NB4 (cell line): ENCODE measurements around the gene MON1A.

Experiments
- POLR2A ChIP-seq: IDR thresholded peaks from 2 replicates; pipeline ENCODE4 v1.6.1; 2011; ENCODE audit warnings: mild to moderate bottlenecking; ENCODE audit not compliant: insufficient read length; ENCODE audit errors: extremely low read depth
- TF ChIP-seq, protein P1 (sequence below): IDR thresholded peaks from one replicate; pipeline ENCODE4 v1.5.1; 2012; ENCODE audit warnings: low read depth, low read length

DNA sequence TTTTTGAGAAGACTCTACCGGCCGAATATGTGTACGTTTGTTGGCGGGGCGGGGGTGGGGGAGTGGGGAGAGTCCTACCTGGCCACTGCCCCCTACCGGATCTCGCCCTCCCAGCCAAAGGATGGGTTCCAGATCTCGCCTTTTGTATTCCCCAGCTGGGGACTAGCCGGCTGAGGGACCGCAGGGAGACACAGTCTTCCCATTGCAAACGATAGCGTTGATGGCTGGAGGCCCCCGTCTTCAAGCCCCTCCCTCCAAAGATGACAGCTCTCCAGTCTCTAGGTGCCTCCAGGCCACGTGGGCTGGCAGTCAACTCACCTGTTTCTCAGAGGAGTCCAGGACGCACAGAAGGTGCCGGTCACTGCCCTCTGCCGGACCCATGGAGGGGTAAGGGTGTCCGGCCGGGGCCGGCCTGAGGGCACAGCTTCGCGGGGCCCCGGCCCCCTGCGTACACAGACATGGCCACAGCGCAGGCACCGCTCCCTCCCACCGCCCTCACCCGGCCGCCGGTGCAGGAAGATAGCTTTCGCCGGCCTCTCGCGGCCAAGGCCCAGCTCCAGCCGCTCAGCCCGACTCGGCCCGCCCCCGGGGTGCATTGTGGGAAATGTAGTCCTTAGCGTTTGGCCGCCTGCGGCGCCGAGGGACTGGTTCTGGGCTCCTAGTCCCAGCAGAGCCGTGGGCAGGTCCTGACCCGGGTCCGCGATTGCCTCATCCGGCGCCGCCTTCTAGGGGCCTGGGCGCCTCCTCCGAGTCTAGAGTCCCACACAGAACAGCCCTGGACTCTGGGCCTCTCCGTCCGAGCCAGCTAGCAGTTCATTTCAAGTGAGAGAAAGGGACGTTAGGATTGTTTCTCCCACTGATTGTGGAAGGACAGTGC, at the start of gene MON1A:
- TF ChIP-seq, protein P1, sequence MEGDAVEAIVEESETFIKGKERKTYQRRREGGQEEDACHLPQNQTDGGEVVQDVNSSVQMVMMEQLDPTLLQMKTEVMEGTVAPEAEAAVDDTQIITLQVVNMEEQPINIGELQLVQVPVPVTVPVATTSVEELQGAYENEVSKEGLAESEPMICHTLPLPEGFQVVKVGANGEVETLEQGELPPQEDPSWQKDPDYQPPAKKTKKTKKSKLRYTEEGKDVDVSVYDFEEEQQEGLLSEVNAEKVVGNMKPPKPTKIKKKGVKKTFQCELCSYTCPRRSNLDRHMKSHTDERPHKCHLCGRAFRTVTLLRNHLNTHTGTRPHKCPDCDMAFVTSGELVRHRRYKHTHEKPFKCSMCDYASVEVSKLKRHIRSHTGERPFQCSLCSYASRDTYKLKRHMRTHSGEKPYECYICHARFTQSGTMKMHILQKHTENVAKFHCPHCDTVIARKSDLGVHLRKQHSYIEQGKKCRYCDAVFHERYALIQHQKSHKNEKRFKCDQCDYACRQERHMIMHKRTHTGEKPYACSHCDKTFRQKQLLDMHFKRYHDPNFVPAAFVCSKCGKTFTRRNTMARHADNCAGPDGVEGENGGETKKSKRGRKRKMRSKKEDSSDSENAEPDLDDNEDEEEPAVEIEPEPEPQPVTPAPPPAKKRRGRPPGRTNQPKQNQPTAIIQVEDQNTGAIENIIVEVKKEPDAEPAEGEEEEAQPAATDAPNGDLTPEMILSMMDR, result peak; percentile 10
- TF ChIP-seq POLR2A, result peak; percentile 47
